Testis (tissue), 3 donors: ENCODE data around the gene DLG5. TPM values are rescaled to one million over a fixed set of nuclear protein-coding genes. Genes with fewer than 3 reads are reported as not detected.

ENCODE experiments used
- DNase-seq: peaks from one replicate; pipeline ENCODE4 v3.0.0-alpha.2; 2019
- H3K27ac ChIP-seq, 2 donors: fragments of 200-600 bp; sonication (generic); one replicate each; pipeline ENCODE4 v1.5.1; 2019
- H3K27me3 ChIP-seq: fragments of 200-600 bp; sonication (generic); one replicate; pipeline ENCODE4 v1.5.1; 2019
- H3K36me3 ChIP-seq: fragments of 200-600 bp; sonication (generic); one replicate; pipeline ENCODE4 v1.5.1; 2017; ENCODE audit warnings: low read depth; ENCODE audit errors: missing control alignments
- H3K4me1 ChIP-seq: fragments of 200-600 bp; sonication (generic); one replicate; pipeline ENCODE4 v1.5.1; 2019
- H3K4me3 ChIP-seq, 2 donors: fragments of 200-600 bp; sonication (generic); one replicate each; pipeline ENCODE4 v1.5.1; 2017 to 2019
- H3K9me3 ChIP-seq: fragments of 200-600 bp; sonication (generic); one replicate; pipeline ENCODE4 v1.5.1; 2017
- CTCF ChIP-seq, 3 experiments: fragments of 450-650 bp in 2 of 3; fragments of 200-600 bp in 1 of 3; sonication (generic) in 1 of 3; IDR thresholded peaks; one replicate each; pipeline ENCODE4 v1.5.1; 2016 to 2019; ENCODE audit warnings: antibody characterized with exemption in 3 of 3, mild to moderate bottlenecking in 2 of 3, moderate library complexity in 1 of 3
- POLR2A ChIP-seq: fragments of 450-650 bp; IDR thresholded peaks from one replicate; pipeline ENCODE4 v1.6.1; 2017; ENCODE audit warnings: antibody characterized with exemption, mild to moderate bottlenecking, moderate library complexity
- WGBS, 2 donors: methylation state at CpG; one replicate each; pipeline ENCODE4 v1.1.5; 2018; 5-methylcytosine and 5-hydroxymethylcytosine counted together
- intact Hi-C: fragments of 100-400 bp; cut with DNase I; formaldehyde crosslinking; loops from one replicate; pipeline ENCODE4 v1.15.1; 2023; ENCODE audit warnings: low total_unique reads
- polyA plus RNA-seq: library from polyadenylated mRNA; stranded (reverse); fragments of 350-450 nt; fragmentation: Illumina TruSeq; extraction: RNeasy Lipid Tissue Mini Kit (QIAGEN cat#74804); gene quantifications from one replicate; pipeline ENCODE4 v1.2.3, GENCODE V29; 2014; ENCODE audit warnings: low read depth, low replicate concordance; ENCODE audit not compliant: insufficient read depth
- total RNA-seq, 2 donors: library from RNA; depleted of rRNA; stranded (reverse); fragments of >200 nt; gene quantifications; one replicate each; pipeline ENCODE4 v1.2.3, GENCODE V29; 2016

The DLG5 gene
- total and polyA plus RNA-seq, 3 donors from 2014 or later: 26.9 to 54.8 (median 50.1) TPM

- no peak overlapping the region for H3K27ac ChIP-seq
- no peaks in the 10 kb centered on the region for H3K27me3 ChIP-seq
- DNase-seq: no peak
- no peaks in the 10 kb centered on the region for H3K36me3 ChIP-seq
- TF ChIP-seq CTCF (IDR thresholded peaks at IDR 0.05): no peak
- TF ChIP-seq POLR2A: no peak
- H3K4me3 ChIP-seq: no peak overlapping the region
- 71 to 74% methylated on average over 7 of the region's 7 CpGs for WGBS, 2 donors
- no peaks in the 10 kb centered on the region for H3K4me1 ChIP-seq
- no peaks in the 10 kb centered on the region for H3K9me3 ChIP-seq
- intact Hi-C loops: no loop called here
Observed at GRCh38 chr10:77824908-77825307, 101.6 kb downstream of the DLG5 start.

DNA sequence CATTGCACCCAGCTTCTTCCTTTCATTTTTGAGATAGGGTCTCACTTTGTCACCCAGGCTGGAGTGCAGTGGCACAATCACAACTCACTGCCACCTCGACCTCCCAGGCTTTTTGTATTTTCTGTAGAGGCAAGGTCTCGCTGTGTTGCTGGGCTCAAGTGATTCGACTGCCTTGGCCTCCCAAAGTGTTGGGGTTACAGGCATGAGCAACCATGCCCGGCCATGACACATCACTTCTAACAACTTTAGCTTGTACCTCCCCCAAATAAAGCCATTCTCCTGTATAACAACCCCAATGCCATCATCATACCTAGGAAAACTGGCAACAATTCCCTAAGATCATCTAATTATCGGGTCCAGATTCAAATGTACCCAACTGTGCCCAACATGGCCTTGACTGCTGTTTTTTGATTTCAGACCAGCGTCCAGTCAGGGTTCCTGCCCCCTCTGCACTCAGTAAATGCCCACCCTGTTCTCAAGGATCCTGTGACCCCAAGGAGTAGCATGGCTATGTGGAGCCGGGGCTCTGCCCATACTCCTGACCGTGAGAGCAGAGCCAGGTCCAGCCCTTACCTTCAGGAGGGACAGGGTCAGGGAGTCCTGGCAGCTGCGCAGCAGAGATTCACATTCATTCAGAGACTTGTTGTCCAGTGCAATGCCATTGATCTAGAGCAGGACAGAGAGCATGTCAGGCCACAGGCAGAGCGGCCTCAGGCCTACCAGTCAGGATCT is 102.6 kb downstream of the DLG5 start:
- Histone ChIP-seq H3K27me3 (no peaks in the 10 kb centered on the region), H3K9me3 (no peaks in the 10 kb centered on the region), H3K4me1 (no peaks in the 10 kb centered on the region), H3K36me3 (no peaks in the 10 kb centered on the region), H3K4me3 (no peak overlapping the region), H3K27ac (no peak overlapping the region)
- no peak for DNase-seq
- WGBS, 2 donors: 87 to 92% methylated on average over 7 to 10 of the region's 10 CpGs
- intact Hi-C loops: no loop called here
- TF ChIP-seq CTCF (IDR thresholded peaks at IDR 0.05) (no peak), POLR2A (no peak)

- Histone ChIP-seq H3K36me3 (no peaks in the 10 kb centered on the region), H3K27me3 (no peaks in the 10 kb centered on the region), H3K4me3 (no peak overlapping the region), H3K27ac (no peak overlapping the region), H3K4me1 (no peaks in the 10 kb centered on the region), H3K9me3 (no peaks in the 10 kb centered on the region)
- intact Hi-C loops: no loop called here
- no peak for DNase-seq
- 33 to 85% methylated on average over 1 to 12 of the region's 12 CpGs for WGBS, 2 donors
- TF ChIP-seq POLR2A: no peak
- TF ChIP-seq CTCF (IDR thresholded peaks at IDR 0.05): no peak
Observed at GRCh38 chr10:77821551-77821950, 105.0 kb downstream of the DLG5 start.

DNA sequence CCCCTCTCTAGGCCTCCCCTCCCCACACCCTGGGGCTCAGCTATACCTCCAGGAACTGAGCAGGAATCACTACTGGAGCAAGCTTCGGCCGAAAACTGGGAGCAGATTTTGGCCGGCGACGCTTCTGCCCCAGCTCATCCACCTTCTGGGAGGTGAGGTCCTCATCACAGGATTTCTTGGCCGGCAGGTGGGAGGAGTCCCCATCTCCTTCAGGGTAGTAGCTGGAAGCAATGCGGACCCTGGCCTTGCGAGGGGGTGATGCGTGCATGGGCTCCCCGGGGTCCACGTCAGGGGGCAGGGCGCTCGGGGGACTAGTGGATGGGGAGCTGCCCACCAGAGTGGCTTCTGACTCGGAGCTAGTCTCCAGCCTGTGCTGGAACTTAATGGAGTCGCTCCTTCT is 105.5 kb downstream of the DLG5 start:
- no peak for DNase-seq
- no peaks in the 10 kb centered on the region for H3K27me3 ChIP-seq
- TF ChIP-seq CTCF (IDR thresholded peaks at IDR 0.05) (no peak), POLR2A (no peak)
- H3K36me3 ChIP-seq: no peaks in the 10 kb centered on the region
- H3K4me3 ChIP-seq: no peak overlapping the region
- H3K27ac ChIP-seq: no peak overlapping the region
- WGBS, 2 donors: 98 to 100% methylated on average over 1 to 15 of the region's 15 CpGs
- intact Hi-C loops: no loop called here
- no peaks in the 10 kb centered on the region for H3K9me3 ChIP-seq
- no peaks in the 10 kb centered on the region for H3K4me1 ChIP-seq

- intact Hi-C loops: no loop called here
- 94% methylated on average over 9 of the region's 9 CpGs for WGBS, 2 donors
- H3K27ac ChIP-seq: no peak overlapping the region
- no peaks in the 10 kb centered on the region for H3K36me3 ChIP-seq
- TF ChIP-seq CTCF (IDR thresholded peaks at IDR 0.05) (no peak), POLR2A (no peak)
- DNase-seq: no peak
- no peaks in the 10 kb centered on the region for H3K4me1 ChIP-seq
- H3K27me3 ChIP-seq: no peaks in the 10 kb centered on the region
- H3K9me3 ChIP-seq: no peaks in the 10 kb centered on the region
- no peak overlapping the region for H3K4me3 ChIP-seq
Observed at GRCh38 chr10:77820349-77820748, 106.2 kb downstream of the DLG5 start.
